Ovary (tissue), 9 donors: Measurements from ENCODE around the gene CSGALNACT2. TPM values are rescaled to one million over a fixed set of nuclear protein-coding genes. Genes with fewer than 3 reads are reported as not detected.

ENCODE experiments used
- DNase-seq, 5 donors: peaks; one replicate each; pipeline ENCODE4 v3.0.0-alpha.2; 2019 to 2020
- H3K27ac ChIP-seq, 2 donors: fragments of 200-600 bp; one replicate each; pipeline versions ENCODE4 v1.5.1 to v1.8.0; 2019 to 2022
- H3K27me3 ChIP-seq: fragments of 200-600 bp; one replicate; pipeline ENCODE4 v1.8.0; 2022
- H3K36me3 ChIP-seq: fragments of 200-600 bp; sonication (generic); one replicate; pipeline ENCODE4 v1.5.1; 2019
- H3K4me1 ChIP-seq: one replicate; pipeline ENCODE4 v1.8.1; 2013; ENCODE audit warnings: mild to moderate bottlenecking, moderate library complexity; ENCODE audit not compliant: insufficient read depth
- H3K4me3 ChIP-seq: fragments of 200-600 bp; sonication (generic); one replicate; pipeline ENCODE4 v1.5.1; 2017
- H3K9me3 ChIP-seq, 2 donors: fragments of 200-600 bp in 1 of 2; sonication (generic) in 1 of 2; one replicate each; pipeline versions ENCODE4 v1.5.1 to v1.8.1; 2013 to 2019; ENCODE audit warnings: mild to moderate bottlenecking in 1 of 2, moderate library complexity in 1 of 2
- EP300 ChIP-seq: sonication (generic); formaldehyde crosslinking; IDR thresholded peaks from one replicate; pipeline ENCODE4 v1.6.1; 2017; ENCODE audit warnings: antibody characterized with exemption
- POLR2A ChIP-seq: fragments of 450-650 bp; IDR thresholded peaks from one replicate; pipeline ENCODE4 v1.6.1; 2017; ENCODE audit warnings: antibody characterized with exemption, mild to moderate bottlenecking, moderate library complexity
- WGBS, 3 donors: extraction: QIAGEN DNeasy Blood & Tissue Kit in 1 of 3; methylation state at CpG; one replicate each; pipeline versions ENCODE4 v1.1.5 to v1.1.7; 2013 to 2017; 5-methylcytosine and 5-hydroxymethylcytosine counted together
- intact Hi-C, 4 donors: fragments of 100-400 bp; cut with DNase I; formaldehyde crosslinking; loops; one replicate each; pipeline versions ENCODE4 v1.11.0 to v1.15.1; 2022 to 2023
- polyA plus RNA-seq, 2 donors: library from polyadenylated mRNA; stranded (reverse); fragments of 200-250 nt in 1 of 2; fragments of 350-450 nt in 1 of 2; fragmentation: Illumina TruSeq in 1 of 2; extraction: RNeasy Lipid Tissue Mini Kit (QIAGEN cat#74804) in 1 of 2; gene quantifications; one replicate each; pipeline ENCODE4 v1.2.3, GENCODE V29; 2013 to 2014
- total RNA-seq, 7 donors: library from RNA; depleted of rRNA in 2 of 7; stranded (reverse); fragments of >200 nt in 2 of 7; fragmentation: NEBNext Ultra II Directional in 3 of 7; extraction: Animal tissue kit (Norgen Biotek cat#: 25700) in 3 of 7; gene quantifications; one replicate each; pipeline versions ENCODE4 v1.1.0 to v1.2.4, GENCODE V29; 2016 to 2023
- TF ChIP-seq, protein P1 (sequence below), 3 donors: fragments of 450-650 bp in 2 of 3; fragments of 200-600 bp in 1 of 3; IDR thresholded peaks; one replicate each; pipeline versions ENCODE4 v1.5.1 to v1.8.0; 2016 to 2022; ENCODE audit warnings: antibody characterized with exemption in 3 of 3, mild to moderate bottlenecking in 1 of 3
- donor health status: DM: no; HTN: no; CAD: no; lungs with moderate emphysema.
- donor health status: DM: no; HTN: no; CAD: no.
- donor health status: Bipolar disorder and iron deficiency.
- donor health status: DM: yes; HTN: yes; CAD: no.
- donor health status: DM: no; HTN: no; CAD: no.
- donor health status: DM: yes; HTN: yes; CAD: no.

The CSGALNACT2 gene
- total and polyA plus RNA-seq, 9 donors: 14.8 to 27.2 (median 21.8) TPM

DNA sequence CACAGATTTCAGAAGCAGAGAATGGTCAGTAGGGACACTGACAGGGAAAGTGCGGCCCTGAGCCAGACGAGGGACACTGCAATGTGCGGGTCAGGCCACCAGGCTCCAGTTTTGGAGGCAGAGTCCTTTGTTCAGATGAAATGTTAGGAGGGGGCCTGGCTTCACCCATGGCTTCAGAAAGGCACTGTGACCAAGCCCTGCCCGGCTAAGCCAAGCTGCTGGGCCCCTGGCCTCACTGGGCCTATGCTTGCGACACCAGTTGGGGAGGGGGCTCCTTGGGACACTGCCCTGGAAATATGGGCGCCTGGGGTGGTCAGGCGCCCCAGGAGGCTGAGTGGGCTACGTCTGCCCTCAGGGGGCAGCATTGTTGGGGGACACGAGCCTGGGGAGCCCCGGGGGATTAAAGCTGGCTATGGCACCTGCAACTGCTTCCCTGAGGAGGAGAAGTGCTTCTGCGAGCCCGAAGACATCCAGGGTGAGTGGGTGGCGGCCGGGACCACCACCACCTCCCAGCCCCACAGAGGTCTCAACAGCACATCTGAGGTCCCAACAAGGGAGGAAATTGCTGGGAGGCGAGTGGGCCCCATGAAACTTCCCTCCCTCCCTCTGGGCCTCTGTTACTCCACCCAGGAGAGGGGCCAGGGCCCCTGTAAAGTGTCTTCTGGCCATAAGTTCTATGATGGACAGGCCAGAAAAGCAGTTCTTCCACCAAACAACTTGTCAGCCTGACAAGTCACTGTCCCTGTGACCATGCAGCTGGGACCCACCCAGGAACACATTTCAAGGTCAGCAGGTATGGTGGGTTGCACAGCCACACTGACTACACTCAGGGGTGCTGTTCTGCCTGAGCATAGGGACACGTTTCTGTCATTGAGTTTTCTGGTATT, 24.8 kb upstream of the CSGALNACT2 start:
- intact Hi-C loops: no loop called here
- H3K4me1 ChIP-seq: peaks cover 11% of the 10 kb centered on the region

DNA sequence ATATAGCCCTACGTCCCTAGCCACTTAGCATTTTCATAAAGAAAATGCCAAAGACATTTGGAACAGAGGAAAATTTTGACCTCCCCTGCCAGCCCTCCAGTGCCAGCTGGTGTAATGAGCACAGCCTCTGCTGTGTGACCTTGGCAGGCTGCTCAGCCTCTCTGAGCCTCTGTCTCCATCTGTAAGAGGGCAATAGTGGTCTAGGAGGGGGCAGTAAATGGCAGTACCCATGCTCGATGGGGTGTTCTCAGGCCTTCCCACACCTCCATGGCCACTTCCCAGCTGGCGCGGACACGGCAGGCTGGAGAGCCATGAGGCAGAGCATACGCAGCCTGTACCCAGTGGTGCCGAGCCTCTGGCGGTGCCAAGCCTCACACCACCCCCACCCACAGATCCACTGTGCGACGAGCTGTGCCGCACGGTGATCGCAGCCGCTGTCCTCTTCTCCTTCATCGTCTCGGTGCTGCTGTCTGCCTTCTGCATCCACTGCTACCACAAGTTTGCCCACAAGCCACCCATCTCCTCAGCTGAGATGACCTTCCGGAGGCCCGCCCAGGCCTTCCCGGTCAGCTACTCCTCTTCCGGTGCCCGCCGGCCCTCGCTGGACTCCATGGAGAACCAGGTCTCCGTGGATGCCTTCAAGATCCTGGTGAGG, 24.0 kb upstream of the CSGALNACT2 start:
- intact Hi-C loops: no loop called here
- no peak for DNase-seq
- TF ChIP-seq POLR2A (no peak), EP300 (no peak)
- TF ChIP-seq, protein P1, sequence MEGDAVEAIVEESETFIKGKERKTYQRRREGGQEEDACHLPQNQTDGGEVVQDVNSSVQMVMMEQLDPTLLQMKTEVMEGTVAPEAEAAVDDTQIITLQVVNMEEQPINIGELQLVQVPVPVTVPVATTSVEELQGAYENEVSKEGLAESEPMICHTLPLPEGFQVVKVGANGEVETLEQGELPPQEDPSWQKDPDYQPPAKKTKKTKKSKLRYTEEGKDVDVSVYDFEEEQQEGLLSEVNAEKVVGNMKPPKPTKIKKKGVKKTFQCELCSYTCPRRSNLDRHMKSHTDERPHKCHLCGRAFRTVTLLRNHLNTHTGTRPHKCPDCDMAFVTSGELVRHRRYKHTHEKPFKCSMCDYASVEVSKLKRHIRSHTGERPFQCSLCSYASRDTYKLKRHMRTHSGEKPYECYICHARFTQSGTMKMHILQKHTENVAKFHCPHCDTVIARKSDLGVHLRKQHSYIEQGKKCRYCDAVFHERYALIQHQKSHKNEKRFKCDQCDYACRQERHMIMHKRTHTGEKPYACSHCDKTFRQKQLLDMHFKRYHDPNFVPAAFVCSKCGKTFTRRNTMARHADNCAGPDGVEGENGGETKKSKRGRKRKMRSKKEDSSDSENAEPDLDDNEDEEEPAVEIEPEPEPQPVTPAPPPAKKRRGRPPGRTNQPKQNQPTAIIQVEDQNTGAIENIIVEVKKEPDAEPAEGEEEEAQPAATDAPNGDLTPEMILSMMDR (IDR thresholded peaks at IDR 0.05): no peak
- H3K27me3 ChIP-seq: no peaks in the 10 kb centered on the region
- no peak overlapping the region for H3K4me3 ChIP-seq
- no peak overlapping the region for H3K27ac ChIP-seq
- no peaks in the 10 kb centered on the region for H3K9me3 ChIP-seq
- H3K4me1 ChIP-seq: peaks cover 11% of the 10 kb centered on the region
- 92 to 93% (median 92%) methylated on average over 24 of the region's 24 CpGs for WGBS, 3 donors
- H3K36me3 ChIP-seq: no peaks in the 10 kb centered on the region

More for the DNA sequence above, 24.8 kb upstream of the CSGALNACT2 start:
- DNase-seq: no peak
- Histone ChIP-seq H3K4me3 (no peak overlapping the region), H3K9me3 (no peaks in the 10 kb centered on the region), H3K27me3 (no peaks in the 10 kb centered on the region), H3K36me3 (no peaks in the 10 kb centered on the region), H3K27ac (no peak overlapping the region)
- TF ChIP-seq EP300 (no peak), POLR2A (no peak)
- TF ChIP-seq, protein P1 (IDR thresholded peaks at IDR 0.05): no peak
- WGBS, 3 donors: 89 to 91% (median 89%) methylated on average over 11 to 16 of the region's 16 CpGs

DNA sequence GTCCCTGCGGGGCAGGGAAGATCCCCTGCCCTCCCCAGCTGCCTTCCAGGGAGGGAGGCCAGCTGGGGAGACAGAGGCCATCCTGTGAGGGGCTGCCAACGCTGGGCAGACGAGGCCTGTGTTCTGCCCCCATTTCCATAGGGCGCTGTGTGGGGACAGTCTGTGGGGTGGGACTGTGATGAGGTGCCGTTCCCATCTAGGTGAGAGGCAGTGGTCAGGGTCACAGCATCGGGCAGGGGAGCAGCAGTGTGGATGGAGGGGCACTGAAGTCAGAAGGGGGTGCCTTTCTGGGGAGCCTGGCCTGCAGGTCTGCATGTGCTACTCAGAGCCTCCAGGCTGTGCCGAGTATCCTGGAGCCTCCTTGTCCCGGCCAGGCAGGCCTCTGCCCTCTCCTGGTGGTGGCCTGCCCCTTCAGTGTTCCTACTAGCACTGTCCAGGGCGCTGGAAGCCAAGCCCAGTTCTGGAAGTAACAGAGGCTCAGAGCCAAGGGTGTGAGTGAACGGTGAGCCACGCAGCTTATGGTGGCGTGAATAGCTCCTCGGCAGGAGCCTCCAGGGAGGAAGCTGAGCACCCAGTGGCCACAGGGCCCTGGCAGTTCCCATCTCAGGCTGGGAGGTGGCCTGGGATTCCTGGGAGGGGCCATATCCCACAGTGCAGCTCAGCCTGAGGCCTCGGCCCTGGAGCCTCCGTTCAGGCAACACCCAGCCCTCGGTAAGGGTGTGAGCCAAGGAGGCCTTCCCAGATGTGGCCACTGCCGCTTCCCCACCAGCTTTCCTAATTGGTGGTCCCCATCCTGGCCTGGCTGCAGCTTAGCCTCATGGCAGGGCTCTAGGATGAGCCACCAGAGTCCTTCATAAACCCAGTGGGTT, 23.3 kb upstream of the CSGALNACT2 start:
- intact Hi-C loops: no loop called here
- 80 to 90% (median 81%) methylated on average over 15 to 17 of the region's 17 CpGs for WGBS, 3 donors

More for the DNA sequence above, 23.3 kb upstream of the CSGALNACT2 start:
- peaks cover 11% of the 10 kb centered on the region for H3K4me1 ChIP-seq
- TF ChIP-seq POLR2A (no peak), EP300 (no peak)
- TF ChIP-seq, protein P1 (IDR thresholded peaks at IDR 0.05): no peak
- peak in 1 of 5 donors; percentile 13 for DNase-seq
- no peaks in the 10 kb centered on the region for H3K36me3 ChIP-seq
- H3K9me3 ChIP-seq: no peaks in the 10 kb centered on the region
- H3K27ac ChIP-seq: no peak overlapping the region
- H3K4me3 ChIP-seq: no peak overlapping the region
- no peaks in the 10 kb centered on the region for H3K27me3 ChIP-seq
